Activated naive CD4-positive, alpha-beta T cell treated with anti-CD3 and anti-CD28 coated beads, Interleukin-2, amount 50 U/mL, for 24 hours (primary cell): ENCODE results near the gene AGER.
"Not testable (repeated sequence)": the region's sequence is repeated elsewhere in the genome, so short reads cannot be mapped to it uniquely, and the experiment has no call there.

Experiments used
- H3K27ac Mint-ChIP-seq: one replicate; pipeline ENCODE4 v1.8.0; 2021; ENCODE audit warnings: mild to moderate bottlenecking, mixed read lengths
- H3K27me3 Mint-ChIP-seq: one replicate; pipeline ENCODE4 v1.8.0; 2021; ENCODE audit warnings: mixed read lengths
- H3K36me3 Mint-ChIP-seq: one replicate; pipeline ENCODE4 v1.8.0; 2021; ENCODE audit warnings: mixed read lengths
- H3K4me1 Mint-ChIP-seq: one replicate; pipeline ENCODE4 v1.8.0; 2021; ENCODE audit warnings: mixed read lengths
- H3K4me3 Mint-ChIP-seq: one replicate; pipeline ENCODE4 v1.8.0; 2021; ENCODE audit warnings: mild to moderate bottlenecking, mixed read lengths
- H3K9me3 Mint-ChIP-seq: one replicate; pipeline ENCODE4 v1.8.0; 2021; ENCODE audit warnings: mixed read lengths

Gene AGER

GRCh38 chr6:32208996-32209395 is 24.9 kb upstream of the AGER start:
- peak overlapping the region; percentile 19 for H3K27ac Mint-ChIP-seq
- H3K36me3 Mint-ChIP-seq: no peaks in the 10 kb centered on the region

GRCh38 chr6:32204268-32204715 is 20.2 kb upstream of the AGER start:
- no peaks in the 10 kb centered on the region for H3K4me1 Mint-ChIP-seq
- no peak overlapping the region for H3K4me3 Mint-ChIP-seq
- H3K27ac Mint-ChIP-seq: no peak overlapping the region
- H3K9me3 Mint-ChIP-seq: no peaks in the 10 kb centered on the region
- H3K36me3 Mint-ChIP-seq: no peaks in the 10 kb centered on the region
- no peaks in the 10 kb centered on the region for H3K27me3 Mint-ChIP-seq

More at GRCh38 chr6:32208996-32209395, 24.9 kb upstream of the AGER start:
- H3K4me1 Mint-ChIP-seq: no peaks in the 10 kb centered on the region
- H3K9me3 Mint-ChIP-seq: no peaks in the 10 kb centered on the region
- no peaks in the 10 kb centered on the region for H3K27me3 Mint-ChIP-seq
- H3K4me3 Mint-ChIP-seq: no peak overlapping the region

- Mint-ChIP-seq H3K27ac (no peak overlapping the region), H3K36me3 (no peaks in the 10 kb centered on the region), H3K9me3 (no peaks in the 10 kb centered on the region), H3K4me3 (no peak overlapping the region), H3K27me3 (no peaks in the 10 kb centered on the region), H3K4me1 (no peaks in the 10 kb centered on the region)
Observed at GRCh38 chr6:32203426-32204267, 19.6 kb upstream of the AGER start.

DNA sequence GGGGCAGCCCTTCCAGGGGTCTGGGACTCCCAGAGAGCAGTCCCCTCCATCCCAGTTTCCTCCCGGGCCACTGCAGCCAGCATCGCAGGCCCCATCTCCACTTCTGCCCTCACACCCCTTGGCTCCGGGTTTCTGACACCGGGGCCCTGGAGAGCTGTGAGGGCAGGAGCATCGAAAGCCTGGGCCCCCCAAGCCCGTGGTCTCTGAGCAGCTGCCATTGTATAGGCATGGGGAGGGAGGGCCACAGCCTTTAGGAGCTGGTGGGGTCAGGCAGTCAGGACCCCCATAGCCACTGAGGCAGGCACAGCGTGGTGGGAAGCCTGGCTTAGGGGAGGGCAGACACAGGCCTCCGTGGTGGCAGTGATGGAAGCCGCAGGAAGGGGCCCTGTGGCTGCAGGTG is 18.1 kb upstream of the AGER start:
- no peaks in the 10 kb centered on the region for H3K9me3 Mint-ChIP-seq
- no peak overlapping the region for H3K4me3 Mint-ChIP-seq
- H3K27ac Mint-ChIP-seq: no peak overlapping the region
- H3K36me3 Mint-ChIP-seq: no peaks in the 10 kb centered on the region
- no peaks in the 10 kb centered on the region for H3K27me3 Mint-ChIP-seq
- peaks cover under 1% of the 10 kb centered on the region for H3K4me1 Mint-ChIP-seq

DNA sequence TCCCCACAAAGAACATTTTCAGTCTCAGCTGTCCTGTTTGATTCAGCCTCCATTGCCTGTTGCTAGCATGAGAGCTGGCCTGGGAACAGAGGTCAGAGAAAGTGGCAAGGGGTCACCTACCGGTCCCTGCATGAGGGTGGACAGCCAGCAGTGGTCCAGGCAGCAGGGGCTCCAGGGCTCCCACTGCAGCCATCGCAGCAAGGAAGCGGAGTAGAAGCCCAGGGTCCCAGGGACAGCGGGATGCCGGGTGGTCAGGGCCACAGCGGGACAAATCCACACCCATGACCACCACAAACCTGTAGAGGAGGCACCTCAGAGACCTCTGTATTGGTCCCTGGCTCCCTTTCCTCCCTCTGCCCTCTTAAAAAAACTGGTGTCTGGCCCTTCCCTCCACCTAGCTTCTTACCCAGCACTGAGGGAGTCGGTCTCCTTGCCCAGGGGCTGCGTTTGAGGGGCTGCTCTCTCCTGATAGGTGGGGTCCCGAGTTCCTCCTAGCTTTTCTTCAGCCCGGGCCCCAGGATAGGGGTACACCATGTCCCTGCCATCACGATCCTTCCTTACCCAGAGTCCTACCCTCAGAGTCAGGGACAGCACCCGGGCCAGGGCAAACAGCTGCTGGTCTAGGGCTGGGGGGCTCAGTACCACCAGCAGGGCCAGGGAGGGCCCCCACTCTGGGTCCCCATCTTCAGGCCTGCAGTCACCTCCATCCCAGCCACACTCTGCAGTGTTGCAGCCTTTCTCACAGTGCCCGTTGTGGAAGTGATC is 16.8 kb upstream of the AGER start:
- H3K27ac Mint-ChIP-seq: no peak overlapping the region
- no peaks in the 10 kb centered on the region for H3K9me3 Mint-ChIP-seq
- H3K36me3 Mint-ChIP-seq: no peaks in the 10 kb centered on the region
- peaks cover 11% of the 10 kb centered on the region for H3K4me1 Mint-ChIP-seq
- H3K27me3 Mint-ChIP-seq: no peaks in the 10 kb centered on the region
- no peak overlapping the region for H3K4me3 Mint-ChIP-seq

DNA sequence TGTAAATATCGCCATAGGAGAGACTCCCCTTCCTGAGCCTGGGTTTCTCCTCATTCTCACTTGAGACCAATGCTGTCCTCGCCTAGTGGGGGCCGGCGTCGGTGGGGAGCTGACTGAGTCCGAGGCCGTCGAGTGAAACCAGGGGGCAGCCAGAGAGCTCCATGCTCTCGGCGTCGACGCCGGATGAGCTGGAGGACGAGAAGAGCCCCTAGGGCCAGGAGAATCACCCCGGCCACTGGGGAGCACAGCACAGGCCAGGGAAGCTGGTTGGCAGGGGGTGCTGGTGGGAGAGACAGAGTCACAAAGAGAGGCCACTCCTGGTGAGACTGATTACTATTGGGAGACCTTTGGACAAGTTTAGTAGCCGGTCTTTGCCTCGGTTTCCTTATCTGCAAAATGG is 14.8 kb upstream of the AGER start:
- peaks cover 28% of the 10 kb centered on the region for H3K4me1 Mint-ChIP-seq
- H3K27ac Mint-ChIP-seq: no peak overlapping the region
- no peaks in the 10 kb centered on the region for H3K36me3 Mint-ChIP-seq
- no peaks in the 10 kb centered on the region for H3K27me3 Mint-ChIP-seq
- no peaks in the 10 kb centered on the region for H3K9me3 Mint-ChIP-seq
- no peak overlapping the region for H3K4me3 Mint-ChIP-seq

DNA sequence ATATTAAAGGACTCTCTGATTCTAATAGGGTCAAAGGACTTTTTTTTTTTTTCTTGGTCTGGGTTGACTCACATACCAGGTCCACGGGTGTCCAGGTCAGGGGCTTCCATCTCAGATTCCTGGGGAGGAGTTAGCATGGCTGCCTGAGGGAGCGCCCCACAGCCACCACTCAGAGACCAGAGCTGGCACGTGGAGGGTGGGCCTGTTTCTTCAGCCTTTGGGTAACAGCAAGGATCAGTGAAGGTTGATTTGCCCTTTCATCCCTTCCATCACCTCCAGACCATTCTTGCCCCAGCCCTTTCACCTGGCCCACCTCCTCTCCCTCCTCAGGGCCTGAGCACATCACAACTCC is 14.3 kb upstream of the AGER start:
- Mint-ChIP-seq H3K27me3 (no peaks in the 10 kb centered on the region), H3K27ac (no peak overlapping the region), H3K4me3 (no peak overlapping the region), H3K36me3 (no peaks in the 10 kb centered on the region), H3K4me1 (peaks cover 33% of the 10 kb centered on the region), H3K9me3 (no peaks in the 10 kb centered on the region)

- no peaks in the 10 kb centered on the region for H3K27me3 Mint-ChIP-seq
- peak overlapping the region; percentile 69 for H3K27ac Mint-ChIP-seq
- peak overlapping the region; percentile 95 for H3K4me3 Mint-ChIP-seq
- H3K36me3 Mint-ChIP-seq: no peaks in the 10 kb centered on the region
- H3K4me1 Mint-ChIP-seq: peaks cover 40% of the 10 kb centered on the region
- no peaks in the 10 kb centered on the region for H3K9me3 Mint-ChIP-seq
Observed at GRCh38 chr6:32196682-32197616, 12.9 kb upstream of the AGER start.

DNA sequence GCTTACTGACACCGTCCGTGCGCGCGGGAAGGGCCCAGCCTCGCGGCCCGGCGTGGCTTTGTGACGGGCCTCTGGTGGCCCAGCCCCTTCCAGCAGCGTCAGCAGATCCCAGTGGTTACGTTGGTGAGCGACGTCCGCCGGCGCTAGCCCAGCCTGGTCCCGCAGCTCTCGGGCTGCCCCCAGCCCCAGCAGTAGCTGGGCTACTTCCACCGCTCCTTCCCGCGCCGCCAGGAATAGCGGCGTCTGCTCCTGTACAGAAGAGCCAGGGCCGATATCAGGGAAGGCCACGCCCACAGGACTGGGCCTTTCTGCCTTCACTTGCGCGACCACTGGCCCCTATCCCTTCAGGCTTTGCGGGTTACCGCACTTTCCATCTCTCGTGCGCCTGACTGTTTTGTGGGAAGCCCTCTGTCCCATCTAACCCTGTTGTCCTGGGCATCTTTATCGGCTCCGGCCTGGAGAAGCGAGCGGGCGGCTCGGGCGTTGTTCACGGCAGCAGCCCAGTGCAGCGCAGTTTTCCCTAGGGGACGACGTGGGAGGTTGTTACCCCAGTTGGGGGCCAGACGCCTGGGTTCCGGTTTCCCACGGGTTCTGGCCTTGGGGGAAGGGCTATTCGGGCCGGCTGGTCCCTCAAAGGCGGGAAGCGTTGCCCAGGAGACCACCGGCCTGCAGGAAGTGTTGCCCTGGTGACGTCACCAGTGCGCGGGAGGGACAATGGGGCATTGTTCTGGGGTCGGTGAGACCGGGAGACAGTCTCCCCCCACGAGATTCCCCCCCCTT is 12.0 kb upstream of the AGER start:
- peaks cover 3% of the 10 kb centered on the region for H3K36me3 Mint-ChIP-seq
- no peaks in the 10 kb centered on the region for H3K9me3 Mint-ChIP-seq
- H3K4me1 Mint-ChIP-seq: peaks cover 47% of the 10 kb centered on the region
- H3K27me3 Mint-ChIP-seq: no peaks in the 10 kb centered on the region
- H3K27ac Mint-ChIP-seq: peak overlapping the region; percentile 98
- H3K4me3 Mint-ChIP-seq: peak overlapping the region; percentile 95

DNA sequence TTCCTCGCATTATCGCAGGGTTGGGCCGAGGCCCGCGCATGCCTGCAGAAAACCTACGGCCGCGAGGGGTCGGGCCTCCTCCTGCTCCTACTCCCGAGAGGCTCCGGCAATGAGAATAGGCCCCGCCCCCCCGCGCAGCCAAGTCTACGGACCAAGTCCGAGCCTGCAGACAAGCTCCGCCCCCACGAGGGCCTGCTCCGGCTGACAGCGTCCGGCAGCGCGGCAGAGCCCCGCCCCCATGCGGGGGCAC is 11.5 kb upstream of the AGER start:
- Mint-ChIP-seq H3K4me1 (peaks cover 49% of the 10 kb centered on the region), H3K27me3 (no peaks in the 10 kb centered on the region), H3K9me3 (no peaks in the 10 kb centered on the region), H3K27ac (peak overlapping the region; percentile 97), H3K36me3 (peaks cover 3% of the 10 kb centered on the region), H3K4me3 (peak overlapping the region; percentile 95)

- Mint-ChIP-seq H3K27ac (peak overlapping the region; percentile 97), H3K27me3 (no peaks in the 10 kb centered on the region), H3K4me3 (peak overlapping the region; percentile 95), H3K36me3 (peaks cover 3% of the 10 kb centered on the region), H3K4me1 (peaks cover 49% of the 10 kb centered on the region), H3K9me3 (no peaks in the 10 kb centered on the region)
Observed at GRCh38 chr6:32194825-32195651, 11.0 kb upstream of the AGER start.

DNA sequence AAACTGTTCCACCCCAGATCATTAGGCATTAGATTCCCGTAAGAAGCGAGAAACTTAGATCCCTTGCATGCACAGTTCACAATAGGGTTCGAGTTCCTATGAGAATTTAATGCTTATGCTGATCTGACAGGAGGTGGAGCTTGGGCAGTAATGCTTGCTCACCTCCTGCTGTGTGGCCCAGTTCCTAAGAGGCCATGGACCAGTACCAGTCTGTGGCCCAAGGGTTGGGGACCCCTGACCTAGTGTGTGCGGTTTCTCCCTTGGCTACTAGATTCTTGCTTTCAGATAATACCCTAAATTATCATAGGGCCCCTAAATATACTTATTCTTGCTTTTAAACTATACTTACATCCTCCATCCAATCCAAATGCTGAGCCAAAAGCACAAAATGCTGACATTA is 10.3 kb upstream of the AGER start:
- Mint-ChIP-seq H3K27ac (peak overlapping the region; percentile 97), H3K4me1 (peaks cover 49% of the 10 kb centered on the region), H3K9me3 (no peaks in the 10 kb centered on the region)

DNA sequence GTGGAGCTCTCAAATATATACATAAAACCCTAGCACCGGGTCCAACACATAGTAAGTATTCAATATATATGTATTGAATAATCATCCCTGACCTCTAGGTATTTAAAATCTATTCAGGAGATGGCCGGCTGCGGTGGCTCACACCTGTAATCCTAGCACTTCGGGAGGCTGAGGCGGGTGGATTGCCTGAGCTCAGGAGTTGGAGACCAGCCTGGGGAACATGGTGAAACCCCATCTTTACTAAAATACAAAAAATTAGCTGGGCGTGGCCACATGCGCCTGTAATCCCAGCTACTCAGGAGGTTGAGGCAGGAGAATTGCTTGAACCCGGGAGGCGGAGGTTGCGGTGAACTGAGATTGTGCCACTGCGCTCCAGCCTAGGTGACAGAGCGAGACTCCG is 9.0 kb upstream of the AGER start:
- Mint-ChIP-seq H3K4me3 (peak overlapping the region; percentile 95), H3K27ac (peak overlapping the region; percentile 97), H3K4me1 (peaks cover 62% of the 10 kb centered on the region)
- H3K27me3 Mint-ChIP-seq, H3K9me3 Mint-ChIP-seq, H3K36me3 Mint-ChIP-seq: not testable (repeated sequence)

More for the DNA sequence above, 10.3 kb upstream of the AGER start:
- Mint-ChIP-seq H3K4me3 (peak overlapping the region; percentile 95), H3K36me3 (peaks cover 3% of the 10 kb centered on the region), H3K27me3 (no peaks in the 10 kb centered on the region)

DNA sequence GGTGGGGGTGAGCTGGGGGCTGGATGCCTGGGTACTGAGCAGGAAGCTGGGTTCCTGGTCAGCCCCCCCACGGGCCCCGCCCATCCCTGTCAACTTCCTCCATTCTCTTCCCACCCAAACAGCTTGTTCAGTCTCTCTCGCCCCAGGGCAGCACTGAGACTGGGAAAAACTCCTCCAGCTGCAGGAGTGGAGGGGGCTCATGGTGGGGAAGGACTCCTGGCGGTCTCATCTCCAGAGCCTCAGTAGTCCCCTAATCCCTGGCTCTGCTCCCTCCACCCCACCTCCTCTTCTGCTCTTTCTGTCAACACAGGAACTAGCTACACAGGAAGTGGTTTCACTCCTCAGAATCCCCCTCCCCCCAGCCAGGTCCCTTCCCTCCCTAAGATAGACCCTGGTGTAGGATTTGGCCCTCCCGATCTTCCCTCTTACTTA is 8.6 kb upstream of the AGER start, which contains the start of gene GPSM3:
Gene GPSM3, minus strand, starts transcription at position 36 of the 432 bp plus-strand sequence. CDS start 130 bp downstream, outside the sequence.
- no peaks in the 10 kb centered on the region for H3K9me3 Mint-ChIP-seq
- peak within 1 kb of the TSS; percentile 95 for H3K4me3 Mint-ChIP-seq
- no peaks in the 10 kb centered on the region for H3K27me3 Mint-ChIP-seq
- H3K4me1 Mint-ChIP-seq: peaks cover 67% of the 10 kb centered on the region
- H3K27ac Mint-ChIP-seq: peak within 1 kb of the TSS; percentile 97
- peaks cover 7% of the 10 kb centered on the region for H3K36me3 Mint-ChIP-seq
